PC-3 (cell line): ENCODE measurements around the gene DNAJC8. TPM values are rescaled to one million over a fixed set of nuclear protein-coding genes. Genes with fewer than 3 reads are reported as not detected.

ENCODE experiments used
- ATAC-seq: fragments of 200-7000 bp; cut with Tn5 transposase; 2 replicates; pipeline ENCODE4 v1.9.1; 2020; ENCODE audit warnings: mild to moderate bottlenecking, moderate library complexity
- BruUV-seq: library from RNA; stranded (reverse); fragments of 400-500 nt; replicated peaks from 2 replicates; lab custom pipeline; 2021; lab: Mats Ljungman, UMichigan
- CTCF ChIA-PET: fragments of 300-600 bp; sonication (Branson Sonifier 250); formaldehyde crosslinking; loops from one replicate; lab custom pipeline; 2022; ENCODE audit warnings: antibody characterized with exemption; lab: Charles Lee
- POLR2A ChIA-PET: fragments of 300-600 bp; sonication (Branson Sonifier 250); formaldehyde crosslinking; loops from one replicate; lab custom pipeline; 2022; ENCODE audit warnings: antibody characterized with exemption; ENCODE audit not compliant: unreplicated experiment; lab: Charles Lee
- DNase-seq: peaks from one replicate; pipeline ENCODE4 v3.0.0-alpha.2; 2015
- H2AFZ ChIP-seq: fragments of 300-600 bp; sonication (generic); 2 replicates; pipeline ENCODE4 v1.6.0; 2016; ENCODE audit warnings: antibody characterized with exemption, low read length
- H3F3A ChIP-seq: fragments of 300-600 bp; sonication (generic); one replicate; pipeline ENCODE4 v1.6.0; 2017; ENCODE audit warnings: antibody characterized with exemption, low read length, control low read depth, mild to moderate bottlenecking; ENCODE audit not compliant: unreplicated experiment
- H3K27ac ChIP-seq: fragments of 300-600 bp; sonication (generic); 2 replicates; pipeline ENCODE4 v1.5.1; 2016; ENCODE audit warnings: mild to moderate bottlenecking, low read length
- H3K27me3 ChIP-seq: fragments of 300-600 bp; sonication (generic); 2 replicates; pipeline ENCODE4 v1.6.1; 2016; ENCODE audit warnings: low read length, mixed read lengths
- H3K36me3 ChIP-seq: fragments of 300-600 bp; sonication (generic); 2 replicates; pipeline ENCODE4 v1.6.1; 2016; ENCODE audit warnings: low read depth, mixed run types, low read length, mixed read lengths
- H3K4me1 ChIP-seq: fragments of 300-600 bp; sonication (generic); 2 replicates; pipeline ENCODE4 v1.5.1; 2016; ENCODE audit warnings: low read length; ENCODE audit not compliant: insufficient read depth
- H3K4me2 ChIP-seq: fragments of 300-600 bp; sonication (generic); 2 replicates; pipeline ENCODE4 v1.6.0; 2016; ENCODE audit warnings: low read length
- H3K4me3 ChIP-seq: fragments of 300-600 bp; sonication (generic); 2 replicates; pipeline ENCODE4 v1.5.1; 2016; ENCODE audit warnings: mild to moderate bottlenecking, low read length, mixed read lengths
- H3K79me2 ChIP-seq: fragments of 300-600 bp; sonication (generic); 2 replicates; pipeline ENCODE4 v1.6.1; 2017; ENCODE audit warnings: low read length, mixed read lengths
- H3K9ac ChIP-seq: fragments of 300-600 bp; sonication (generic); 2 replicates; pipeline ENCODE4 v1.6.0; 2016; ENCODE audit warnings: mild to moderate bottlenecking, low read length
- H3K9me2 ChIP-seq: fragments of 300-600 bp; sonication (generic); replicated peaks from 2 replicates; pipeline ENCODE4 v1.6.1; 2016; ENCODE audit warnings: mixed run types, low read length, mixed read lengths
- H3K9me3 ChIP-seq: fragments of 300-600 bp; sonication (generic); 2 replicates; pipeline ENCODE4 v1.6.1; 2016; ENCODE audit warnings: low read length, mixed read lengths
- H4K20me1 ChIP-seq: fragments of 300-600 bp; sonication (generic); 2 replicates; pipeline ENCODE4 v1.6.1; 2016; ENCODE audit warnings: low read length, mixed read lengths
- CTCF ChIP-seq: fragments of 300-600 bp; sonication (generic); conservative IDR thresholded peaks from 2 replicates; pipeline ENCODE4 v1.5.1; 2017; ENCODE audit warnings: antibody characterized with exemption, low read depth, mild to moderate bottlenecking, low read length
- EZH2 ChIP-seq: fragments of 300-600 bp; sonication (generic); IDR thresholded peaks from one replicate; pipeline ENCODE4 v1.6.1; 2017; ENCODE audit warnings: antibody characterized with exemption, mild to moderate bottlenecking, low read length; ENCODE audit not compliant: unreplicated experiment
- EZH2phosphoT487 ChIP-seq: fragments of 300-600 bp; sonication (generic); IDR thresholded peaks from 2 replicates; pipeline ENCODE4 v1.6.1; 2018; ENCODE audit warnings: mild to moderate bottlenecking, antibody characterized with exemption, low read length, borderline replicate concordance
- intact Hi-C: fragments of 100-400 bp; cut with micrococcal nuclease; formaldehyde crosslinking; loops from 2 replicates; pipeline ENCODE4 v1.9.0; 2023
- total RNA-seq: library from RNA; depleted of rRNA; stranded (reverse); fragments of >200 nt; gene quantifications from 2 replicates; pipeline ENCODE4 v1.2.3, GENCODE V29; 2014

Gene DNAJC8
- total RNA-seq, 1 experiment from 2014 or later: 63.6 TPM

GRCh38 chr1:28196330-28196729 lies 36.5 kb downstream of the DNAJC8 start:
- ATAC-seq: no peak
- Histone ChIP-seq H3K4me3 (no peak overlapping the region), H3K4me2 (no peak overlapping the region), H3K27me3 (no peaks in the 10 kb centered on the region), H3K9me2 (no peaks in the 10 kb centered on the region), H3F3A (no peaks in the 10 kb centered on the region), H3K9ac (no peak overlapping the region), H3K79me2 (no peaks in the 10 kb centered on the region), H3K36me3 (peaks cover 23% of the 10 kb centered on the region; the same call in 1 of the 2 replicates), H4K20me1 (no peaks in the 10 kb centered on the region), H2AFZ (no peak overlapping the region), H3K4me1 (peaks cover 11% of the 10 kb centered on the region), H3K9me3 (no peaks in the 10 kb centered on the region), H3K27ac (no peak overlapping the region)
- no peak for TF ChIP-seq CTCF
- no peak for TF ChIP-seq EZH2phosphoT487
- TF ChIP-seq EZH2: no peak
- POLR2A ChIA-PET: no interaction called here
- DNase-seq: no peak
- no TSS peak for BruUV-seq
- intact Hi-C loops: no loop called here
- CTCF ChIA-PET: interaction anchor here (0.5 kb wide), 1 partner anchor 43 kb away, joined by 3 read pairs; no protein-coding TSS in a partner anchor

GRCh38 chr1:28195780-28196179 lies 37.0 kb downstream of the DNAJC8 start:
- POLR2A ChIA-PET: interaction anchor here (0.6 kb wide), 1 partner anchor 108 kb away, joined by 3 read pairs; the partner anchor contains the start of gene EYA3
- Histone ChIP-seq H3K4me1 (peaks cover 13% of the 10 kb centered on the region), H3K9me2 (no peaks in the 10 kb centered on the region), H3K4me2 (no peak overlapping the region), H4K20me1 (no peaks in the 10 kb centered on the region), H2AFZ (no peak overlapping the region), H3K79me2 (no peaks in the 10 kb centered on the region), H3K36me3 (peaks cover 17% of the 10 kb centered on the region; the same call in 1 of the 2 replicates), H3K4me3 (no peak overlapping the region), H3K9me3 (no peaks in the 10 kb centered on the region), H3K27ac (no peak overlapping the region), H3K9ac (no peak overlapping the region), H3K27me3 (no peaks in the 10 kb centered on the region), H3F3A (no peaks in the 10 kb centered on the region)
- no peak for ATAC-seq
- no TSS peak for BruUV-seq
- CTCF ChIA-PET: no interaction called here
- DNase-seq: no peak
- intact Hi-C loops: no loop called here
- TF ChIP-seq CTCF (no peak), EZH2 (no peak), EZH2phosphoT487 (no peak)

GRCh38 chr1:28194326-28195035 lies 38.3 kb downstream of the DNAJC8 start:
- Histone ChIP-seq H3K9me3 (no peaks in the 10 kb centered on the region), H3K36me3 (peaks cover 7% of the 10 kb centered on the region; the same call in 1 of the 2 replicates), H4K20me1 (no peaks in the 10 kb centered on the region), H3K4me1 (peaks cover 20% of the 10 kb centered on the region), H3K27me3 (no peaks in the 10 kb centered on the region), H3K4me3 (no peak overlapping the region), H2AFZ (no peak overlapping the region), H3K27ac (no peak overlapping the region), H3F3A (no peaks in the 10 kb centered on the region), H3K9ac (no peak overlapping the region), H3K9me2 (no peaks in the 10 kb centered on the region), H3K4me2 (no peak overlapping the region), H3K79me2 (no peaks in the 10 kb centered on the region)
- DNase-seq (no peak), ATAC-seq (no peak)
- intact Hi-C loops: loop anchor here (1.0 kb wide), 1 partner anchor 41 kb away; no protein-coding TSS in a partner anchor
- TF ChIP-seq CTCF (no peak), EZH2phosphoT487 (no peak), EZH2 (no peak)
- POLR2A ChIA-PET: interaction anchor here (0.6 kb wide), 1 partner anchor 311 kb away, joined by 4 read pairs; the partner anchor contains the start of gene RCC1
- CTCF ChIA-PET: interaction anchor here (0.6 kb wide), 1 partner anchor 12 kb away, joined by 5 read pairs; no protein-coding TSS in a partner anchor
- BruUV-seq: no TSS peak
